Stimulated activated CD8-positive, alpha-beta memory T cell treated with anti-CD3 and anti-CD28 coated beads, Interleukin-7, amount 100 ng/mL, for 1 hour (primary cell): ENCODE measurements around the gene CNDP1.
A peak's percentile ranks its signal among the peaks of the same experiment; 100 is the strongest.

ENCODE experiments used
- DNase-seq, 2 donors: peaks; one replicate each; pipeline ENCODE4 v3.0.0-alpha.2; 2020; ENCODE audit warnings: low read depth in 2 of 2

The CNDP1 gene

GRCh38 chr18:74582642-74583041 is 48.3 kb downstream of the CNDP1 start:
- DNase-seq, result no peak

- no peak for DNase-seq
These were observed 53.1 kb downstream of the CNDP1 start for GRCh38 chr18:74587441-74587840.

- DNase-seq, result no peak
These were observed 54.7 kb downstream of the CNDP1 start for GRCh38 chr18:74589021-74589420.

GRCh38 chr18:74589811-74590210 is 55.5 kb downstream of the CNDP1 start:
- no peak for DNase-seq

- DNase-seq, result no peak
These were observed 56.4 kb downstream of the CNDP1 start for GRCh38 chr18:74590671-74591070.

GRCh38 chr18:74595431-74595830 is 61.1 kb downstream of the CNDP1 start:
- no peak for DNase-seq

DNA sequence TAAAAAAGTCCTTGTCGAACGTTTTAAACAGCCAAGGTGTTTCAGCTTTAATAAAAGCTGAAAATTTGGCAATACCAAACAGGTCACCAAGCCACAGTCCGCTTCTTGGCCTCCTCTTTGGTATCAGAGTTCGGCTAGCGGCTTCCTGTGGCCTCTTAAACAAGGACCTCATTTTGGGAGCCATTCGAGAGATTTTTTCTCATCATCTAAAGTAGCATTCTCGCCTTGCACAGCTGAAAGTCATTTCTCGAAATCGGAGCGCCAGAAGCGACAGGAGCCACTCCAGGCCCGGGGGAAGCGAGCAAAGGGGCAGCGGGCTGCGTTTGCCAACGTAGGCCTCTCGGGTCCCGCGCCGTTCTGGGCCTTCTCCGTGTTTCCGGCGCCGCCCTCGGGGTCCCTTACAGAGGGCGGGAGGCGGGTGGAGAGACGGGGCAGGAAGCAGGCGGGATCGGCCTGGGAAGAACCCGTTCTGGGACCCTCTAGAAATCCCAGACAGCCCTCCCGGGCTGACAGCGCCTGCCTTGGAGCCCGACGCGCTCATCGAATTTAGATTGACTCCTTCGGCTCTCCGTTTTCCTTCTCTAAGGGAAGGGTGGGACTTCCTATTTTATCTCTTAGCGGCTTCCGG is 62.8 kb downstream of the CNDP1 start:
- DNase-seq, result peak; percentile 39 to 45

DNA sequence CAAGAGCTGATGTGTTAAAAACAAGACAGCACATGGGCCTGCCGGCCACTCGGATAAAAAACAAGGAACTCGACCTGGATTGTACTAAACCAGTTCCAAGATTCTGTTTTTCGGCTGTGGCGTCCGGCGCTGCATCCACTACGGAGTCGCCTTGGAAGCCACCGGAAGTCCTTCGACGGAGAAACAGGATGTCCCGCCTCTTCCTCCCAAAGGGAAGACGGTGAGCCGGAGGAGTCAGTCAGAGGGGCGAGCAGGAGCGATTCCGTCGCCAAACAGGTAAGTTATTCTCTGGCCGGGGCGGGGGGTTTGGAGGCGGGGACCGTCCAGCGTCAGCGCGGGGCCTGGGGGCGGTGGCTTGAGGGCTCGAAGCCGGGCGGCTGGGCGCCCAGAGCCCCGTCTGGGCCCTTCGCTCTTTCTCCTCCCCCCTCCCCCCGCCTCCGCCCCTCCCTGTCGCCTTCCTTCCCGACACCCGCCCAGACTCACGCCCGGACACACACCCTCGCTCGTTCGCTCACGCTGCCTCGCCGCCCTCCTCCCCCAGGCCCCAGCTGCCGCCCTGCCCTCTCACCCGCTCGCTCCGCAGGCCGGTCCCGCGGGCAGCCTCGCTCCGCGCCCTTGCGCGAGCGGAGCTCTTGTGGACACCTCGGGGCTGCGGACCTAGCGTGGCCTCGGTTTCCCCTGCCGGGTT is 63.5 kb downstream of the CNDP1 start, which contains the start of gene ZNF407:
Gene ZNF407, plus strand, starts transcription at position 209 of the 688 bp plus-strand sequence. CDS start 33,150 bp downstream, outside the sequence.
- peak; percentile 70 to 76 for DNase-seq

DNA sequence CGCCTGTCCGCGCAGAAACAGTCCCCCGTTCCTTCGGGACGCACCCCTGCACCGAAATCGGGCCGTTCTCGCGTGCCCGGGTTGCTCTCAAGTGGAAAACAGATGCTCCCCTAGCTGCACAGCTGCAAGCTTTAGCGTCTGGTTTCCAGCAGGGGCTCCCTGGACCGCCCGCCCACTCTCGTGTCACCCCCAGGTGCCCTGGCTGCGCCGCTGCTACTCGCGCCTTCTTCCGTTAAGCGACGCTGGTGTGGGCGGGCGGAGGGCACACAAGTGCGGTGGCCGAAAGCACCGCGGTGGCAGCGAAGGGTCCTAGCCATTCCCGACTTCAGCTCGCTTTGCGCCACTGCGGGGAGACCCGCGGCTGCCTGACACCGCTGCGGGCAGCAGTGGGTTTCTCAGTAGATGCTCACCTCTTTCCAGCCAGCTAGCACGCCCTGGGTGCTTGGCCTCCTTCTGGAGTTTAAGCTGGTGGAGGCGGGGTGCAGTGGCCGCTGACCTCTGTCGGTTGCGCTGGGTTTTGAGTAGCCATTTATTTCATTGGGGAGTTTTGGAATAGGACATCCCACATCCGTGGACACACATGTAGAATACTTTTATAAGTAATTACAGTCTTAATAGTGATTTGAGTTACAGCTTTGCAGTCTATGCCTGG is 64.2 kb downstream of the CNDP1 start:
- DNase-seq, result peak; percentile 31 to 45

DNA sequence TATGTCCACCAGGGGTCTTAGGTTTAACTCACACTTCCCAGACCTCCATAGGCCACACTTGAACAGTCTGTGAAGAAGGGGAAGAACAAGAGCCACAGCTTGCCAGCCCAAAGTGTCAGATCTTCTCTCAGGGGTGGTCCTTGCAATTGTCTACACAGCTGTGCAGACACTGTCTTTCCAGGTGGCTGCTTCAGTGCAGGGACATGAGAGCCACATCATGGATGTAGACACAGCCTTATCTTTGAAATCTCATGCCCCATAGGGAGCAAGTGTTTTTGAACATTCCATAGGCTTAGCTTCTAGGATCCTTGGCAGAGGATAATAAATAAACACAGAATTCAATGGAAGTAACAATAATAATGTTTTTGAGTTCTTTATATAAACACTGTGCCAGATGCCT is 70.1 kb downstream of the CNDP1 start:
- no peak for DNase-seq

DNA sequence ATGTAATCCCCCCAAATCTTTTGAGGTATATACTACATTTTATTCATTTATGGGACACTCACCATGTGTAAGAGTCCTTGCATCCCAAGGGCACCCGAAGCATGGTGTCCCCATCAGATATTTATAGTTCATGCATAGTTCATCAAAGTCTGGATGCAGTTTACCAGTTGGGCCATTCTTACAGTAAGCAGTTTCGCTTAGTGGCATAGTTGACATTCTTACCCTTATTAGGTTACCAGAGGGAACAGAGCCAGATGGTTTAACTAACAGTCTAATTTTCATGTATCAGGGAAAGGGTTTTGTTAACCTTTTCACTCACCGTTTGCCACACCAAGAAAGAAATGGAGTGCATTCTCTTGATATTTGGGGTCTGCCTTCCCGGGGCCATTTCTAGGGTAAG is 70.5 kb downstream of the CNDP1 start:
- no peak for DNase-seq

DNA sequence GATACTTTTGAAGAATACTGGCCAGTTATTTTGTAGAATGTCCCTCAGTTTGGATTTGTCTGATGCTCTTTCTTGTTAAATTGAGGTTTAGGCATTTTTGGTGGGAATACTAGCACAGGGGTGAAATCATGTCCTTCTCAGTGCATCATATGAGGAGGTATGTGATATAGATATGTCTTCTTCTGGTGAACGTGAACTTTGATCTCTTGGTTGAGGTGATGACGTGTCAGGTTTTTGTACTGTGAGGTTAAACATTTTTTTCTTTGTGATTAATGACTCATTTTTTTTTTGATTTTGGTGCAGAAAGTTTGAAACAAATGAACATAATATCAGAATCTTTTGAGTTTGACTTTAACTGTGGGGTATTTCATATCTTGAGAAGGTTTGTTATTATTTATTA is 74.4 kb downstream of the CNDP1 start:
- DNase-seq, result no peak

- DNase-seq, result no peak
These were observed 75.2 kb downstream of the CNDP1 start for GRCh38 chr18:74609535-74609934.

DNA sequence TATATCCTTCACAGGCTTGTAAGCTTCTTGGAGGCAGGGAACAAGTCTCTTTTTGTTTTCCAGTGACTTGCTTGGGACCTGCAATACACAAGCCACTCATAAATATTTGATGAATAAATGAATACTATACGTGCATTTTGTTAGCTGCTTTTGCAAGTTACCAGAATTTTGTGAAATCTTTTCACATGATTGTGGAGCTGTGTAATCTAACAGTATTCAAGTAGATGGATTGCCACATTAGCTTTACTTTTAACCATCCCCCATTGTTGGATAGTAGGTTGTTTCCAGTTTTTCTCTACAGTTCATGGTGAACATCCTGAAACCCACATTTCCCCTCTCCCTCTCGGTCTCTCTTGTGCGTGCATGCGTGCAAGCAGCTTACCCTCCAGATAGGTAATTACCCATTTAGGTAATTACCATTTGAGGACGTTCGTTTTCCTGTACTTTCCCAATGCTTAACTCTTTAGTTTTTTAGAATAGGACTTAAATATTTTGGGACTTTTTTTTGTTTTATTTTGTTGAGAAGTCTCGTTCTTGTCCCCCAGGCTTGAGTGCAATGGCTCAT is 75.8 kb downstream of the CNDP1 start:
- DNase-seq, result no peak

DNA sequence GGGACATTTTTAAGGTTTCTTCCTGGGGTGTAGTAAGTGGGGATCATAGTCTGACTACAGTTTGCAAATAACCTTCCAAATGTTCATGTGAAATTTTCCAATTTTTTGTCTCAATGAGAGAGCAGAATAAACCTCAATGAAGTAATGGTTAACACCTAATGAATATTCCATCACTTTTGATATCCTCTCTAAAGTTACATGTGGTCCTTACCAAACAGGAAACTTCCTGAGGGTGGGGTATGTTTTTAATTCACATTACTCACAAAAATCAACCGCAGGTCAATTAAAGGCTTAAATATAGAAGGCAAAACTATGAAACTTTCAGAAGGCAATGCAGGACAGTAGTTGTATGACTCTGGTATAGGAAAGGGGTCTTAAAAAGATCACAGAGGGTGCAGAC is 76.6 kb downstream of the CNDP1 start:
- DNase-seq, result no peak

GRCh38 chr18:74611765-74612164 is 77.5 kb downstream of the CNDP1 start:
- no peak for DNase-seq

- DNase-seq, result no peak
These were observed 79.1 kb downstream of the CNDP1 start for GRCh38 chr18:74613381-74613780.

DNA sequence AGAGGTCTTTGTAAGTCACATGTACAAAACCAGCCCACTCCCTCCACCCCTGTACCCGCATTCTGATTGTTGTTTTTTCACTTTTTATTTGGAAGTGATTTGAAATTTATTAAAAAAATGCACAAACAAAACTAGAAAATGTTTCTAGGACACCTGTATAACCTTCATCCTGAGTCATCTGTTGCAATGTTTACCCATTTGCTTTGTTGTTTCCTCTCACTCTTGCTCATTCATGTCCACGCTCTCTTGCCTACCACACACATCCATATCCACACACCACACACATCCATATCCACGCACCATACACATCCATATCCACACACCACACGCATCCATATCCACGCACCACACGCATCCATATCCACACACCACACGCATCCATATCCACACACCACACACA is 82.2 kb downstream of the CNDP1 start:
- no peak for DNase-seq

- DNase-seq, result no peak
These were observed 83.2 kb downstream of the CNDP1 start for GRCh38 chr18:74617486-74617885.

DNA sequence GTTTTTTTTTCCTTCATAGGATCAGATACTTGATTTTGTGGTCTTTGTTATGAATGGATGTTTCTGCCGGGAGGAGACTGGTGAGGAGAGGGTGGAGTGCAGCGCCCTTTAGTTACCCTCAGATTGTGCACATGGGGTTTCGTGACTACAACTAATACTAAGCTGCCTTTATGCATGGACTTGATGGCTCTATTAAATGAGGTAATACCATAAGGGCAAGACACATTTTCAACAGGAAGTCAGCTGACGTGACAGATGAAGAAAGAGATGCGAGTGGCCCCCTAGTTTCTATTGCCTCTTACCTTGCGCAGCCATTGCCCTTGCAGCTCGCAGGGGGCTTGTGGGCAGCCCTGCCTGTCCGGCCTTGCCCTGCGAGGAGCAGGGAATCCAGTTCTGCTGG is 87.8 kb downstream of the CNDP1 start:
- DNase-seq, result no peak

- no peak for DNase-seq
These were observed 88.9 kb downstream of the CNDP1 start for GRCh38 chr18:74623047-74623816.

DNA sequence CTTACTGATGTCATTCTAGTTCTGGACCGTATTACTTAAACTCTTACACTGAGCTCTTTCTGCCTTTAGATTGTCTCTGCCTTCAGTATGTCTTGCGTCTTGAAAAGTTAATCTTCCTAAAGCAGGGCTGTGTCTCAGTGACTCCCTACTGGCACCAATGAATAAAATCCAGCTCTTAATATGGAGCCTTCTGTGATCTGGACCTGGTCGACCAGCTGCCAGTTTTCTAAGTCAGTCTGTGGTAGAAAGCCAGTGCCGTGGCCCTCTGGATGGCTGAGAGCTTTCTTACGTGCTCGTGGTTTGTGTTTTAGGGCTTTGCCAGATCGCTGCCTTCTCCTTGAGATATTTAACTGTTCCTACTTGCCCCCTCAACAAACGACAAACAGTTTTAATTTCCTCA is 90.2 kb downstream of the CNDP1 start:
- DNase-seq, result no peak
